ENCODE data around the gene MTCL1. TPM values are rescaled to one million over a fixed set of nuclear protein-coding genes. Genes with fewer than 3 reads are reported as not detected.

MTCL1 gene
- total and polyA plus RNA-seq, 11 donors: 4.7 to 17.7 (median 9.5) TPM

- DNase-seq (no peak), ATAC-seq (no peak)
- Histone ChIP-seq H3K9me3 (no peaks in the 10 kb centered on the region), H3K4me1 (no peaks in the 10 kb centered on the region), H3K4me3 (no peak overlapping the region), H3K36me3 (no peaks in the 10 kb centered on the region), H3K27ac (no peak overlapping the region), H3K27me3 (no peaks in the 10 kb centered on the region)
- intact Hi-C loops (cut with DNase I): no loop called here
- no peak for TF ChIP-seq POLR2A (IDR thresholded peaks at IDR 0.05)
- TF ChIP-seq, protein P1, sequence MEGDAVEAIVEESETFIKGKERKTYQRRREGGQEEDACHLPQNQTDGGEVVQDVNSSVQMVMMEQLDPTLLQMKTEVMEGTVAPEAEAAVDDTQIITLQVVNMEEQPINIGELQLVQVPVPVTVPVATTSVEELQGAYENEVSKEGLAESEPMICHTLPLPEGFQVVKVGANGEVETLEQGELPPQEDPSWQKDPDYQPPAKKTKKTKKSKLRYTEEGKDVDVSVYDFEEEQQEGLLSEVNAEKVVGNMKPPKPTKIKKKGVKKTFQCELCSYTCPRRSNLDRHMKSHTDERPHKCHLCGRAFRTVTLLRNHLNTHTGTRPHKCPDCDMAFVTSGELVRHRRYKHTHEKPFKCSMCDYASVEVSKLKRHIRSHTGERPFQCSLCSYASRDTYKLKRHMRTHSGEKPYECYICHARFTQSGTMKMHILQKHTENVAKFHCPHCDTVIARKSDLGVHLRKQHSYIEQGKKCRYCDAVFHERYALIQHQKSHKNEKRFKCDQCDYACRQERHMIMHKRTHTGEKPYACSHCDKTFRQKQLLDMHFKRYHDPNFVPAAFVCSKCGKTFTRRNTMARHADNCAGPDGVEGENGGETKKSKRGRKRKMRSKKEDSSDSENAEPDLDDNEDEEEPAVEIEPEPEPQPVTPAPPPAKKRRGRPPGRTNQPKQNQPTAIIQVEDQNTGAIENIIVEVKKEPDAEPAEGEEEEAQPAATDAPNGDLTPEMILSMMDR (IDR thresholded peaks at IDR 0.05): no peak
- WGBS, 4 donors: 87 to 95% (median 91%) methylated on average over 8 of the region's 8 CpGs
Observed at GRCh38 chr18:8688216-8688800, 17.0 kb upstream of the MTCL1 start.

GRCh38 chr18:8688816-8689215 is 16.5 kb upstream of the MTCL1 start:
- Histone ChIP-seq H3K4me3 (no peak overlapping the region), H3K36me3 (no peaks in the 10 kb centered on the region), H3K9me3 (no peaks in the 10 kb centered on the region), H3K27ac (no peak overlapping the region), H3K4me1 (no peaks in the 10 kb centered on the region), H3K27me3 (no peaks in the 10 kb centered on the region)
- no peak for DNase-seq
- no peak for ATAC-seq
- 87 to 94% (median 91%) methylated on average over 8 of the region's 8 CpGs for WGBS, 4 donors
- TF ChIP-seq POLR2A (IDR thresholded peaks at IDR 0.05): no peak
- TF ChIP-seq, protein P1 (IDR thresholded peaks at IDR 0.05): no peak
- intact Hi-C loops (cut with DNase I): no loop called here

GRCh38 chr18:8689517-8689916 is 15.8 kb upstream of the MTCL1 start:
- ATAC-seq (no peak), DNase-seq (no peak)
- Histone ChIP-seq H3K4me1 (no peaks in the 10 kb centered on the region), H3K4me3 (no peak overlapping the region), H3K9me3 (no peaks in the 10 kb centered on the region), H3K27me3 (no peaks in the 10 kb centered on the region), H3K27ac (no peak overlapping the region), H3K36me3 (no peaks in the 10 kb centered on the region)
- WGBS, 4 donors: 85 to 90% (median 90%) methylated on average over 13 of the region's 13 CpGs
- TF ChIP-seq, protein P1 (IDR thresholded peaks at IDR 0.05): no peak
- intact Hi-C loops (cut with DNase I): no loop called here

DNA sequence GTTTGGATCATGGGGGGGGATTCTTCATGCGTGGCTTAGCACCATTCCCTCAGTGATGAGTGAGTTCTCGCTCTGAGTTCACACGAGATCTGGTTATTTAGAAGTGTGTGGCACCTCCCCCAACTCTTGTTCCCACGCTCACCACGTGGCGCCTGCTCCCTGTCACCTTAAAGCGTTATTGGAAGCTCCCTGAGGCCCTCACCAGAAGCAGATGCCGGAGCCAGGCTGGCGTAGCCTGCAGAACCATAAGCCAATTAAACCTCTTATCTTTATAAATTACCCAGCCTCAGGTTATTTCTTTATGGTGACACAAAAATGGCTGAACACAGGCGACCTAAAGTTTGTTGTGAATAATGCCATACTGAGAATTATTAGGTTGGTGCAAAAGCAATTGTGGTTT is 10.5 kb upstream of the MTCL1 start:
- intact Hi-C loops (cut with DNase I): loop anchor here in 5 of 10 donors (5.0 to 10.0 kb wide), 3 partner anchors 70 to 360 kb away; no protein-coding TSS in a partner anchor
- H3K9me3 ChIP-seq: no peaks in the 10 kb centered on the region
- H3K27me3 ChIP-seq: peaks cover 0 to 9% (median 0%) of the 10 kb centered on the region in 9 donors
- ATAC-seq: no peak
- H3K4me3 ChIP-seq: no peak overlapping the region
- WGBS, 4 donors: 67 to 84% (median 79%) methylated on average over 10 of the region's 10 CpGs
- no peaks in the 10 kb centered on the region for H3K4me1 ChIP-seq
- no peak overlapping the region for H3K27ac ChIP-seq
- no peak for TF ChIP-seq POLR2A (IDR thresholded peaks at IDR 0.05)
- TF ChIP-seq, protein P1 (IDR thresholded peaks at IDR 0.05): no peak
- no peak for DNase-seq
- no peaks in the 10 kb centered on the region for H3K36me3 ChIP-seq

Data from heart left ventricle (tissue), 16 donors.